NB4 (cell line): Measurements from ENCODE around the gene ARL5C.

Experiments
- MYC ChIP-seq: IDR thresholded peaks from 2 replicates; pipeline ENCODE4 v1.6.1; 2011; ENCODE audit warnings: low read depth, low read length
- POLR2A ChIP-seq: IDR thresholded peaks from 2 replicates; pipeline ENCODE4 v1.6.1; 2011; ENCODE audit warnings: mild to moderate bottlenecking; ENCODE audit not compliant: insufficient read length; ENCODE audit errors: extremely low read depth
- TF ChIP-seq, protein P1 (sequence below): IDR thresholded peaks from one replicate; pipeline ENCODE4 v1.5.1; 2012; ENCODE audit warnings: low read depth, low read length
- TF ChIP-seq, protein P2 (sequence below): IDR thresholded peaks from 2 replicates; pipeline ENCODE4 v1.6.1; 2011; ENCODE audit warnings: low read depth, low read length

DNA sequence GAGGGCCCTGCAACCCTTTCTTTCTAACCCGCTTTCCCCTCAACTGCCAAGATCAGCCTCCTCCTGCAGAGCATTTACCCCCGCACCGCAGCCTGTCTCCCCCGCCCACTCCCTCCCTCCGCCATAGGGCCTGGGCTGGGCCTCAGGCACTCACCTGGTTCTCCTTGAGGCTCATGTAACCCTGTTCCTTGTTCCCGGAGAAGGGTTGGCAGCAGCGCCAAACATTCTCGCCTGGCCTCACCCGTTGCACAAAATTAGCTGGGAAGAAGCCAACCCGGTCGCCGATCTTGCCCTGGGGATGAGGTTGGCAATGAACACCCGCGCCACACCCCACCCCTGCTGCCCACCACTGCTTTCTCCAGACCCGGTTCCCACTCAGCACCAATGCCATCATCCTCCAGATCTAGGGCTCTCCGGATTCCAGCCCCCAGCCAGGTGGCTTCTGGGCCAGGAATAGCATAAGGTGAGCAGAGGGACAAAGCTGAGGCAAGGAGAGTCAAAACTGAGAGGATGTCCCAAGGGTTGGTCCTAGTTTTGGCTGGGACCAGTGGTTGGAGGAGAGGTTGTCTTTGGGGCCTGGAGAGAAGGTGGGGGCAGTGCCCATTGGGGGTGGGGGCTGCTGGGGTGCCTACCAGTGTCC lies 47.0 kb upstream of the ARL5C start:
- TF ChIP-seq POLR2A (no peak), MYC (no peak)
- TF ChIP-seq, protein P1, sequence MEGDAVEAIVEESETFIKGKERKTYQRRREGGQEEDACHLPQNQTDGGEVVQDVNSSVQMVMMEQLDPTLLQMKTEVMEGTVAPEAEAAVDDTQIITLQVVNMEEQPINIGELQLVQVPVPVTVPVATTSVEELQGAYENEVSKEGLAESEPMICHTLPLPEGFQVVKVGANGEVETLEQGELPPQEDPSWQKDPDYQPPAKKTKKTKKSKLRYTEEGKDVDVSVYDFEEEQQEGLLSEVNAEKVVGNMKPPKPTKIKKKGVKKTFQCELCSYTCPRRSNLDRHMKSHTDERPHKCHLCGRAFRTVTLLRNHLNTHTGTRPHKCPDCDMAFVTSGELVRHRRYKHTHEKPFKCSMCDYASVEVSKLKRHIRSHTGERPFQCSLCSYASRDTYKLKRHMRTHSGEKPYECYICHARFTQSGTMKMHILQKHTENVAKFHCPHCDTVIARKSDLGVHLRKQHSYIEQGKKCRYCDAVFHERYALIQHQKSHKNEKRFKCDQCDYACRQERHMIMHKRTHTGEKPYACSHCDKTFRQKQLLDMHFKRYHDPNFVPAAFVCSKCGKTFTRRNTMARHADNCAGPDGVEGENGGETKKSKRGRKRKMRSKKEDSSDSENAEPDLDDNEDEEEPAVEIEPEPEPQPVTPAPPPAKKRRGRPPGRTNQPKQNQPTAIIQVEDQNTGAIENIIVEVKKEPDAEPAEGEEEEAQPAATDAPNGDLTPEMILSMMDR = no peak
- TF ChIP-seq, protein P2, sequence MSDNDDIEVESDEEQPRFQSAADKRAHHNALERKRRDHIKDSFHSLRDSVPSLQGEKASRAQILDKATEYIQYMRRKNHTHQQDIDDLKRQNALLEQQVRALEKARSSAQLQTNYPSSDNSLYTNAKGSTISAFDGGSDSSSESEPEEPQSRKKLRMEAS = no peak
